NCI-H1930 (cell line): ENCODE measurements around the gene RPS2.
"Not testable (repeated sequence)": the region's sequence is repeated elsewhere in the genome, so short reads cannot be mapped to it uniquely, and the experiment has no call there.

ENCODE experiments used
- DNase-seq, 2 experiments: peaks; one replicate each; lab custom pipeline; 2025; lab: John Stamatoyannopoulos, UW

Gene RPS2

GRCh38 chr16:1941162-1942046 lies 23.2 kb downstream of the RPS2 start:
- DNase-seq: no peak

DNA sequence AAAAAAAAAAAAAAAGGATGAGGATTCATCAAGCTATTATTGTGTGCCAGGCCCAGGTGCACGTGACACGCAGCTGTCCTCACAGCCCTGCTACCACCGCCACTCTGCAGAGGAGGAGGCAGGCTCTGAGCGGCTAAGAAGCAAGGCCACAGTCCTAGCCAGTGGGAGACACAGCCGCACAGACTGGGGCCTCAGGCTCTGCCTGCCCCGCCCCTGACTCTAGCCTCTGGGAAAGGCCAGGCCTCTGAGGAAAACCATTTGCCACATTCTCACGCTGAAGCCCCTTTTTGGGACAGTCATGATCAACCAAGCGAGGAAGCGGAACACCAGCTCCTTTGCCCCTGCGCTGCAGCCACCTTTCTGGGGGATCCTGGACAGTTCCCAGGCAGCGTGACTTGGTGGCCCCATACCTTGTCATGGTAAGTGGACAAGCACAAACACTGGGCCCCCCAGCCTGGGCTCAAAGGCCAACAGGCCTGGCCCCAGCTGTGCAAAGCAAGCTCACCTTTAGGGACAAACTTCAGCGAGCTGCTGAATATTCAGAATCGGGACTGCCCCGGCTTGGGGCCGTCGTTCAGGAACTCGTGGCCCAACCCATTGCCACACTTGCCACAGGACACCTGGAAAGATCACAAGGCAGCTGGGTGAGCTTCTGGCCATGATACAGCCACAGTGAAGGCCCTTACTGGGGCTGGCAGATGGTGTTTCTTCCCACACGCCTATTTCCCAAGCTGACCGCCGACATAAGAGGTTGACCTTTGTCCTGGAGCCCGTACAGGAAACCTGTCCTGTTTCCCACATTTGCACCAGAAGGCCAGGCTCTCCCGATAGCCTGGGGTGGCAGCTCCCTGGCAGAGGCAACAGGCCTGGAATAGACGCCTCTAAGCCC lies 24.1 kb downstream of the RPS2 start:
- DNase-seq: no peak

DNA sequence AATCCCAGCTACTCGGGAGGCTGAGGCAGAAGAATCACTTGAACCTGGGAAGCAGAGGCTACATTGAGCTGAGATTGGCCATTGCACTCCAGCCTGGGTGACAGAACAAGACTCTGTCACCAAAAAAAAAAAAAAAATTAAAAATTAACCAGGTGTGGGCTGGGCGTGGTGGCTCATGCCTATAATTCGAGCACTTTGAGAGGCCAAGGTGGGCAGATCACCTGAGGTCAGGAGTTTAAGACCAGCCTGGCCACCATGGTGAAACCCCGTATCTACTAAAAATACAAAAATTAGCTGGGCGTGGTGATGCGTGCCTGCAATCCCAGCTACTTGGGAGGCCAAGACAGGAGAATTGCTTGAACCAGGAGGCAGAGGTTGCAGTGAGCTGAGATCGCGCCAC lies 24.8 kb downstream of the RPS2 start:
- DNase-seq: not testable (repeated sequence)

- DNase-seq: no peak
These were observed 25.7 kb downstream of the RPS2 start for GRCh38 chr16:1938910-1939309.

- DNase-seq: no peak
These were observed 26.3 kb downstream of the RPS2 start for GRCh38 chr16:1938316-1938715.

- DNase-seq: no peak
These were observed 27.6 kb downstream of the RPS2 start for GRCh38 chr16:1936945-1937479.

GRCh38 chr16:1933097-1933661 lies 31.4 kb downstream of the RPS2 start:
- DNase-seq: no peak

DNA sequence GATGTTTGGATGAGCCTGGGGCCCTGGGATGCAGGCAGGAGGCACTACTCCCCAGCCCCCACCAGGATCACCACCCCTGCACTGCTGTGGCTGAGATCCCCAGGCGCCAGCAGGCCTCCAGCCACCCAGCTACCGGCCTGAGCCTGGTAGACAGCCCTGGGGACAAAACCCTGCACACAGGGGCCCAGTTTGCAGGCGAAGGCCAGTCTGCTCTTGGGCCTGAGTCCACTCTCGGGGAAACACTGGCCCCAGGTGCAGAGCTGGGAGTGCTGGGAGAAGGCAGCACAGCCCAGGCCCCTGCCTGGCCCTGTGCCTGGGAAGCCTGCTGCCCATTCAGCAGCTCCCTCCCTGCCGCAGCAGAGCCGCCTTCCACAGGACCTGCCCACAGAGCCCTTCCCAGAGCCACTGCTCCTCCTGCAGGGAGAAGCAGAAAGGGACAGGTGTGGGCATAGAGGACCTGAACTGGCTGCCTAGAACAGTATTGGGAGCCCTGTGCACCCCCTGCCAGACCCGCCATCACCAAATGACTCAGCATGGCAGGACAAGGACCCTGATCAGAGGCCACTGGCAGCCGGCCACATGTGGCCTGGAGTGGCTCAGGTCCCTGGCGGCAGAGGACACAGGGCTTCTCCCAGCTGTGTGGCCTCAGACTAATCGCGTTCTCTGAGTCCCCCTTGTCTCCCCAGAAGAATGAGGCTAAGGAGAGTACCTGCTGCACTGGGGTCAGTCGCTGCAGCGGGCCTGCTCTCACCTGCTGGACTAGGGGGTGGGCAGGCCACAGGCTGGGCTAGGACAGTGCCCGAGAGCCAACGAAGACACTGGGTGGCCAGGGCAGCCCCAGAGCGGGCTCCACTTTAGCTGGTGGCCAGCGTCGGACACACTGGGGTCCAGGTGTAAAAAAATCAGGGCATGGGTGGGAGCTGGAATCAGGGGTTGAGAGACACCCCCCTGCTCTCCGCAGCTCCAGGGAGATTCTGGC lies 32.3 kb downstream of the RPS2 start:
- no peak for DNase-seq

DNA sequence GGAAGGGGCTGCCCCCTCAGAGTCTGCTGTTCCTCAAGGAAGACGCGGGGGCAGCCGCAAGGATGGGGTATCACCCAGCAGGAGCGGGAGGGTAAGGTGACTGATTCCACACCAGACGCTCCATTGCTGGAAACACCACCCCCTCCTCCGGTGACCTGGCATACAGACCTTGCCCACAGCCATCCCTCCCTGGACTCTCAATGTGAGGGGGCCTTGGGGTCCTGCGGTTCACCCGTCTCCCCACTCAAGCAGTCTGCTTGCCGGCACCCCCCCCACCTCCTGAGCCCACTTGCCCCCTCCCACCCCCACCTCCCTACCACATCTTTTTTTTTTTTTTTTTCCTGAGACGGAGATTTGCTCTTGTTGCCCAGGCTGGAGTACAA lies 34.3 kb downstream of the RPS2 start:
- no peak for DNase-seq

DNA sequence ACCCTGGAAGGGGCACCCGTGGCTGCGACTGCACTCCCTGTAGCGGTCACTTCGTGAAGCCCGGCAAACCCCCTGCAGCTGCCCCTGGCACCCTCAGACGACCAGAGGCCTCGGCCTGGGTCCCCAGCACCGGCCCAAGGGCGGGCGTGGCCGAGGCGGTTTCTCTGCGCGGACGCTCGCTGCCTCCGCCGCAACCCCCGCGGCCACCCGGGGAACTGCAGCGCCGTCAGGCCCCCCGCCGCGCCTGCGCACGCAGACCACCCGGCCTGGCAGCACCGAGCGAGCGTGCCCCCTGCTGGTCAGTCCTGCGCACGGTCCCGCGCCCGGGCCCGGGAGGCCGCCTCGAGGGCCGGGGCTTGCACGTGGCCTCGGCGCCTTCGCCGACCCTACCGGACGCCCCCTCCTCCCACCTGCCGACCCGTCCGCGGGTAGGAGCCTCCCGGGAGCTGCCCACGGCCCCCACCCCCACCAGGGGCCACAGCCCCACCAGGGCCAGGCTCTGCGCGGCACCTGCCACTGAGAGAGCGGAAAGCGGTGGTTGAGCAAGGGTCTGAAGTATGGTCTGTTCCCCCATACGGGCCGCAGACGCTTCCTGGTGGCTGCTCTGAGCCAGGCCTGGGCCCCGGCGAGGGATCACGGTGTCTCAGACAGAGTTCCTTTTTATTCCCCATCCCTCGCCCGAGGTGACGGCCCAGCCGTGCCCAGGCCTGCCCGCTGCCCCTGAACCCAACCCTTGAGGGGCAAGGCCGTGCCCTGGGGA lies 34.9 kb downstream of the RPS2 start:
- DNase-seq: peak; percentile 72 to 90

- no peak for DNase-seq
These were observed 35.5 kb downstream of the RPS2 start for GRCh38 chr16:1929105-1929504.

GRCh38 chr16:1926271-1926670 lies 38.4 kb downstream of the RPS2 start:
- no peak for DNase-seq

- DNase-seq: no peak
These were observed 40.5 kb downstream of the RPS2 start for GRCh38 chr16:1924095-1924494.

DNA sequence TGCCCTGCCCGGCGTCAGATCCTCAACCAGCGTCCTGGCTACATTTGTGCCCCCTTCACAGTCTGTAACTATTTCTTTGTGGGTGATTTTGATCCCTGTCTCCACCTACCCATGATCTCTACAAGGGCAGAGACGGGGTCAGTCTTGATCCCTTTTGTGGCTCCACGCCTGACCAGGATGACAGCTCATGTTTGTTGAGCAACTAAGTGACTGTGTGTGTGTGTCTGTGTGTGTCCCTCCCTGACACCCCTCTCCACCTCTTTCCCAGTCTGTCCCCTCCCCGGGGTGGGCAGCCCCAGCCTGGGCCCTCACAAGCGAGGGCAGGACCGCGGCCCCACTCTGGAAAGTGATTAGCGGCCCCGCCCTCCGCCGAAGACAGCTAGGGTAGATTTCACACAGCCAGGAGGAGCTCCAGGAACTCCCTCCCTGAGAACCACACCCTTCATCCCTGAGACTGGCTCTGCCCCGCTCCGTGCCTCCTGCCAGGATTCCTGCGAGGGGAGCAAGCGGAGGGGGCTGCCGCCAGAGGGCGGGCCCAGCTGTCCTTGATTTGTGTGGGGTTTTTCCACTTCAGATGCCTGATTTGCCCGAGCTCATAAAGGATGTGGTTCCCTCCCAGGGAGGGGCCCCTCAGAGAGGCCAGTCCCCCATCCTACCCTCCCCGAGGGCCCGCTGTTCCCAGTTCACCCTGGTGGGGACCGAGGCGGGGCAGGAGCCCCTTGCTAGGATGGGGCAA lies 41.2 kb downstream of the RPS2 start:
- no peak for DNase-seq

DNA sequence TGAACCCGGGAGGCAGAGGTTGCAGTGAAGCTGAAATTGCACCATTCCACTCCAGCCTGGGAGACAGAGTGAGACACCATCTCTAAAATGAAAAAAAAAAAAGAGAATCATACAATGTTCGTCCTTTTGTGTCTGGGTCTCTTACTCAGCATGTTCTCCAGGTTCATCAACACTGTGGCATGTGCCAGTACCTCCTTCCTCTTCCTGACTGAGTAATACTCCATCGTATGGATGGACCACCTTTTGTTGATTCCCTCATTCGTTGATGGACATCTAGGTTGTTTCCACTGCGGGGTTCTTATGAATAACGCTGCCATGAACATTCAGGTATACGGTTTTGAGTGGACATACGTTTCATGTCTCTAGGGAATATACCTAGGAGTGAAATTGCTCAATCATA lies 42.3 kb downstream of the RPS2 start:
- DNase-seq: no peak

- DNase-seq: peak in 1 of 2 experiments; percentile 36
These were observed 43.9 kb downstream of the RPS2 start for GRCh38 chr16:1920727-1921171.

GRCh38 chr16:1920122-1920521 lies 44.5 kb downstream of the RPS2 start:
- not testable (repeated sequence) for DNase-seq

GRCh38 chr16:1919327-1919998 lies 45.2 kb downstream of the RPS2 start:
- no peak for DNase-seq
